Suprapubic skin (tissue), 4 donors: ENCODE measurements around the gene CLTCL1. TPM values are rescaled to one million over a fixed set of nuclear protein-coding genes. Genes with fewer than 3 reads are reported as not detected.

ENCODE experiments used
- DNase-seq, 2 donors: peaks; one replicate each; pipeline ENCODE4 v3.0.0-alpha.2; 2019; ENCODE audit warnings: low spot score in 2 of 2
- H3K27ac ChIP-seq: fragments of 200-600 bp; sonication (generic); one replicate; pipeline ENCODE4 v1.5.1; 2019
- H3K27me3 ChIP-seq: fragments of 200-600 bp; sonication (generic); one replicate; pipeline ENCODE4 v1.5.1; 2019
- H3K36me3 ChIP-seq: fragments of 200-600 bp; sonication (generic); one replicate; pipeline ENCODE4 v1.5.1; 2019
- H3K4me1 ChIP-seq: fragments of 200-600 bp; sonication (generic); one replicate; pipeline ENCODE4 v1.5.1; 2019
- H3K4me3 ChIP-seq: fragments of 200-600 bp; sonication (generic); one replicate; pipeline ENCODE4 v1.5.1; 2019; ENCODE audit warnings: mild to moderate bottlenecking
- H3K9me3 ChIP-seq: fragments of 200-600 bp; sonication (generic); one replicate; pipeline ENCODE4 v1.5.1; 2019
- CTCF ChIP-seq, 2 donors: fragments of 200-600 bp in 1 of 2; fragments of 450-650 bp in 1 of 2; sonication (generic) in 1 of 2; IDR thresholded peaks; one replicate each; pipeline ENCODE4 v1.5.1; 2016 to 2019; ENCODE audit warnings: antibody characterized with exemption in 2 of 2, mild to moderate bottlenecking in 1 of 2, moderate library complexity in 1 of 2
- EP300 ChIP-seq: sonication (generic); formaldehyde crosslinking; IDR thresholded peaks from one replicate; pipeline ENCODE4 v1.6.1; 2017; ENCODE audit warnings: antibody characterized with exemption
- POLR2A ChIP-seq, 2 donors: fragments of 450-650 bp; IDR thresholded peaks; one replicate each; pipeline ENCODE4 v1.6.1; 2017; ENCODE audit warnings: antibody characterized with exemption in 2 of 2, mild to moderate bottlenecking in 2 of 2, moderate library complexity in 2 of 2
- POLR2AphosphoS5 ChIP-seq, 3 donors: sonication (generic); formaldehyde crosslinking; IDR thresholded peaks; one replicate each; pipeline ENCODE4 v1.6.1; 2017; ENCODE audit warnings: antibody characterized with exemption in 3 of 3
- WGBS: methylation state at CpG from one replicate; pipeline ENCODE4 v1.1.5; 2018; 5-methylcytosine and 5-hydroxymethylcytosine counted together
- total RNA-seq, 4 donors: library from RNA; depleted of rRNA; stranded (reverse); fragments of >200 nt; gene quantifications; one replicate each; pipeline ENCODE4 v1.1.0, GENCODE V29; 2016

The CLTCL1 gene
- total RNA-seq, 4 donors from 2014 or later, result 5.6 to 12.5 (median 9.4) TPM

GRCh38 chr22:19220867-19221266 is 70.7 kb downstream of the CLTCL1 start:
- H3K4me1 ChIP-seq, result no peaks in the 10 kb centered on the region
- no peak for TF ChIP-seq POLR2AphosphoS5 (IDR thresholded peaks at IDR 0.05)
- no peak for TF ChIP-seq POLR2A (IDR thresholded peaks at IDR 0.05)
- no peak for TF ChIP-seq CTCF (IDR thresholded peaks at IDR 0.05)
- 85% methylated on average over 3 of the region's 3 CpGs for WGBS
- DNase-seq, result no peak
- H3K36me3 ChIP-seq, result peaks cover 45% of the 10 kb centered on the region
- H3K4me3 ChIP-seq, result no peak overlapping the region
- H3K9me3 ChIP-seq, result no peaks in the 10 kb centered on the region
- H3K27ac ChIP-seq, result no peak overlapping the region
- H3K27me3 ChIP-seq, result no peaks in the 10 kb centered on the region

- no peaks in the 10 kb centered on the region for H3K27me3 ChIP-seq
- no peak overlapping the region for H3K27ac ChIP-seq
- H3K9me3 ChIP-seq, result no peaks in the 10 kb centered on the region
- H3K36me3 ChIP-seq, result peaks cover 40% of the 10 kb centered on the region
- 68% methylated on average over 5 of the region's 5 CpGs for WGBS
- no peak overlapping the region for H3K4me3 ChIP-seq
- H3K4me1 ChIP-seq, result no peaks in the 10 kb centered on the region
- no peak for TF ChIP-seq POLR2AphosphoS5 (IDR thresholded peaks at IDR 0.05)
- TF ChIP-seq EP300, result no peak
- TF ChIP-seq CTCF (IDR thresholded peaks at IDR 0.05), result no peak
- no peak for TF ChIP-seq POLR2A (IDR thresholded peaks at IDR 0.05)
- peak in 1 of 2 donors; percentile 57 for DNase-seq
These were observed 72.8 kb downstream of the CLTCL1 start for GRCh38 chr22:19218541-19219233.

GRCh38 chr22:19216579-19216978 is 74.9 kb downstream of the CLTCL1 start:
- no peaks in the 10 kb centered on the region for H3K9me3 ChIP-seq
- H3K4me1 ChIP-seq, result no peaks in the 10 kb centered on the region
- WGBS, result 92% methylated on average over 5 of the region's 5 CpGs
- peak in 1 of 2 donors; percentile 26 for DNase-seq
- peaks cover 19% of the 10 kb centered on the region for H3K36me3 ChIP-seq
- H3K27me3 ChIP-seq, result no peaks in the 10 kb centered on the region
- no peak overlapping the region for H3K4me3 ChIP-seq
- no peak overlapping the region for H3K27ac ChIP-seq
- TF ChIP-seq POLR2AphosphoS5 (IDR thresholded peaks at IDR 0.05), result no peak
- no peak for TF ChIP-seq CTCF (IDR thresholded peaks at IDR 0.05)
- no peak for TF ChIP-seq POLR2A (IDR thresholded peaks at IDR 0.05)
- TF ChIP-seq EP300, result no peak

GRCh38 chr22:19215360-19215759 is 76.2 kb downstream of the CLTCL1 start:
- TF ChIP-seq POLR2AphosphoS5 (IDR thresholded peaks at IDR 0.05) (no peak), CTCF (IDR thresholded peaks at IDR 0.05) (no peak), POLR2A (IDR thresholded peaks at IDR 0.05) (no peak), EP300 (no peak)
- H3K4me1 ChIP-seq, result no peaks in the 10 kb centered on the region

GRCh38 chr22:19214078-19214473 is 77.4 kb downstream of the CLTCL1 start:
- no peak overlapping the region for H3K4me3 ChIP-seq
- no peaks in the 10 kb centered on the region for H3K4me1 ChIP-seq
- DNase-seq, result peak in 1 of 2 donors; percentile 37
- peaks cover 18% of the 10 kb centered on the region for H3K36me3 ChIP-seq
- H3K9me3 ChIP-seq, result no peaks in the 10 kb centered on the region
- no peaks in the 10 kb centered on the region for H3K27me3 ChIP-seq
- 77% methylated on average over 4 of the region's 4 CpGs for WGBS
- no peak overlapping the region for H3K27ac ChIP-seq
- no peak for TF ChIP-seq POLR2AphosphoS5 (IDR thresholded peaks at IDR 0.05)
- no peak for TF ChIP-seq POLR2A (IDR thresholded peaks at IDR 0.05)
- no peak for TF ChIP-seq EP300
- TF ChIP-seq CTCF (IDR thresholded peaks at IDR 0.05), result no peak

More at GRCh38 chr22:19215360-19215759, 76.2 kb downstream of the CLTCL1 start:
- 95% methylated on average over 14 of the region's 14 CpGs for WGBS
- no peak overlapping the region for H3K4me3 ChIP-seq
- no peaks in the 10 kb centered on the region for H3K27me3 ChIP-seq
- H3K9me3 ChIP-seq, result no peaks in the 10 kb centered on the region
- no peak overlapping the region for H3K27ac ChIP-seq
- H3K36me3 ChIP-seq, result peaks cover 7% of the 10 kb centered on the region
- DNase-seq, result peak in 1 of 2 donors; percentile 48
